Right lung (tissue), 5 donors: ENCODE measurements around the gene ANKMY1. TPM values are rescaled to one million over a fixed set of nuclear protein-coding genes. Genes with fewer than 3 reads are reported as not detected.
"Not testable (repeated sequence)": the region's sequence is repeated elsewhere in the genome, so short reads cannot be mapped to it uniquely, and the experiment has no call there.

Experiments
- DNase-seq, 2 donors: peaks; one replicate each; pipeline ENCODE4 v3.0.0-alpha.2; 2013
- polyA plus RNA-seq, 5 donors: library from polyadenylated mRNA; unstranded; fragments of 120-200 nt; gene quantifications; one replicate each; pipeline versions ENCODE4 v1.2.1 to v1.2.3, GENCODE V29; 2013; ENCODE audit warnings: inconsistent platforms in 1 of 5, low replicate concordance in 1 of 5; ENCODE audit not compliant: insufficient read length in 5 of 5, insufficient read depth in 1 of 5

The ANKMY1 gene
- polyA plus RNA-seq, 5 donors = 8.8 to 18.6 (median 14.7) TPM

DNA sequence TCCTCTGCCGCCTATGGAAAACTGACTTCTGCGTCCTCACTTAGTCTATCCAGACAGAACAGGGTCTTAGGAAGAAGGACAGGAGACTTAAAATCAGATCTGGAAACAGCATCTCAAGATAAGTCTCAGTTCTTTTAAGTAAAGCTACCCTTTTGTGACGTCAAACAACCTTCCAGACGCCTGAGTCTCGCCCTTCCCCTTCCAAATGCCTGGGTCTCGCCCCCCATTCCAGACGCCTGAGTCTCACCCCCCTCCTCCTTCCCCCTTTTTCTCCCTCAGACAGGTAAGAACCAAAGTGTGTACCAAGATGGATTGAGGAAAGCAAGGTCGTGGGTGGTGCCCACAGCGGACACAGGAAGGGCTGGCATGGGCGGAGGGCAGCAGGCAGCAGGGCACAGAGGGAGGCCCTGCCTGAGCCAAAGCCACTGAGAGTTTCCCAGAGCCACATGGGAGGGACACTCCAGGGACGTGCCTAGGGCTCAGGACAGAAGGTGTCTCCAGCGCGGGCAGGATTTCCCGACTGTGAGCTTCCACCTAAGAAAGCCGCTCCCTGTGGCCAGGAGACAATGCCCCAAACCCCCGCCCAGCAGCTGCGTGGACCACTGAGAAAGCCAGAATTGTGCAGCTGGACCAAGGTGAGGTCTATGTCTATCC is 51.3 kb downstream of the ANKMY1 start:
- no peak for DNase-seq

DNA sequence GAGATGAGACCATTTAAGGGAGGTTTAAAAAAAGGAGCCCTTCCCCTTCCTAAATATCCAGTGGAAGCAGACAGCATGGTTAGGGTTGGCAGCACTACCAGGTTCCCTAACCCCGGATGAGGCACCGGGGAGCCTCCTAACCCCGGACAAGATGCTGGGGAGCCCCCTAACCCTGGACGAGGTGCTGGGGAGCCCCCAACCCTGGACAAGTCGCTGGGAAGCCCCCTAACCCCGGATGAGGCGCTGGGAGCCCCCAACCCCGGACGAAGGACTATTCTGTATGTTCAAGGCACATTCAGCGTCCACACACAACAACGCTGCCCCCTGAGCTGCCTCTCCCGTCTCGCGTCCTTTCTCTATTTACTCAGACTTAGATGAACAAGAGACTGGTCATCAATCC is 51.9 kb downstream of the ANKMY1 start:
- no peak for DNase-seq

DNA sequence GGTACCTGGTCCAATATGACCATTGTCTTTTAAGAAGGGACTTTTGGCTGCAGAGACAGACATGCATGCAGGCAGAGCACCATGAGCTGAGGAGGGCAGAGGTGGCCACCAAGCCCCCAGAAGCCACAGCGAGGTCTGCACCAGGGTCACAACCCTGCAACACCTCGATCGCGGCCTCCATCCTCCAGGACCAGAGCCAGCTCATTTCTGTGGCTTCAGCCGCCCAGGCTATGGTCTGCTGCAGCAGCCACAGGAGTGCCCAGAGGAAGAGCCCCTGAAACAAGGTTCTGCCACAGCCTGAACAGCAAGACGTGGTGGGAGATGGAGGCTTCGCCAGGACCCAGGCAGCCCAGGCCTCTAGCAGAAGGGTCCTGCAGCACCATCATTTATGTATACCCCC is 53.9 kb downstream of the ANKMY1 start:
- no peak for DNase-seq

DNA sequence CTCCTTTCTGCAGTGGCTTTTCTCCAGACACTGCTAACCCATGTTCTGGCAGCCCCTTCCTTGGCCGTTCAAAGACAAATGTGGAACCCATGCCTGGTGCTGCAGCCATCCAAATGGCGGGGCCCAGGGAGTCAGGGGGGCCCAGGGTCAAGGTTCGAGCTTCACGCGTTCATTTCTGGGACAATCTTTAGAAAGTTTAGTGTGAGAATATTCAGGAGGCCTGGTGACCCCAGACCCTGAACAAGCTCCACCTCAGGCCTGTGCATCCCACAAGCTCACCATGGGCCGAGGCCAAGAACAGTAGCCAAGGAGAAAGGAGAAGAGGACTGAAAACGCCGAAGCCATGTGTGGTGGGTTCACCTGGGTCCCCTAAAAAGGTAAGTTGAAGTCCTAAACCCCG is 54.4 kb downstream of the ANKMY1 start:
- DNase-seq = no peak

DNA sequence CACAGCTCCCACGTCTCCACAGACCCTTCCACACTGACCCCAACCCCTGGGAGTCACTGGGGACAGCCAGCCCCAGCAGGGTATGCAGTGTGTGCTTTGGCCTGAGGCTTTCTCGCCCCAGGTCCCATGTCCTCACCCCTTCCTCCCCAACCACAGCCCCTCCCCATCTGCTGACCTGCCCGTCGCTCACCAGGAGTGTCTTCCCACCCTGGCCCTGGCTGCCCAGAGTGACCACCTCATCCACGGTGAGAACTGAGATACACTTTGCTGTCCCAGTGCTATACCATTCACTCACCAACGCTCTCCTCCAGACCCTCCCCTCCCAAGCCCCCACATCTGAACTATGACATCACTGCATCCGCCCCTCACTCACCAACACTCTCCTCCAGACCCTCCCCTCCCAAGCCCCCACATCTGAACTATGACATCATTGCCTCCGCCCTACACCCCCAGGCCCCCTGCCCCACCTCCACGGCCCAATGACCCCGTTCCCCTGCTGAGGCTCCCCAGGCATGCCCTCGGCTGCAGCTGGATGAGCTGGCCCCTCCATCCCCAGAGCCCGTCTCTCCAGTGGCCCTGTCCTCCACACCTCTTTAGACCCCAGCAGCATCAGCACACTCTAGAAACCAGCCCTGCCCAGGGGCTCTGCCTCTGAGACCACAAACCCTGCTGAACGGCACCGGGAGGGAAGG is 55.2 kb downstream of the ANKMY1 start:
- DNase-seq = no peak

DNA sequence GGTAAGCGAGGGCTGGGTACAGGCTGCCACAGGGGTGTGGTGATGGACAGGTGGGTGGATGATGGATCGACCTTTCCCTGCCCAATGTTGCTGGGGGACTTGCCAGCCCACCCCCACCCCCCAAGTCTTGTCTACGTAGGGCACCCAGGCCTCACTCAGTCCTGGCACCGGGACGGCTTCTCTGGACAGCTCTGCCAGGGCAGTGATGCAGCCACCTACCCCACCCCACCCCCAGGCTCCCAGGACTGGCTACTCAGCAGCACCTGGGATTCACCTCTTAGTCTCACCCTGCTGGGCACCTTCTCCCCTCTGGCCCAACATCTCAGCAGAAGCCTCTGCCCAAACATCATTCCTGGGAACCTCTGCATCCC is 55.7 kb downstream of the ANKMY1 start:
- DNase-seq = no peak

DNA sequence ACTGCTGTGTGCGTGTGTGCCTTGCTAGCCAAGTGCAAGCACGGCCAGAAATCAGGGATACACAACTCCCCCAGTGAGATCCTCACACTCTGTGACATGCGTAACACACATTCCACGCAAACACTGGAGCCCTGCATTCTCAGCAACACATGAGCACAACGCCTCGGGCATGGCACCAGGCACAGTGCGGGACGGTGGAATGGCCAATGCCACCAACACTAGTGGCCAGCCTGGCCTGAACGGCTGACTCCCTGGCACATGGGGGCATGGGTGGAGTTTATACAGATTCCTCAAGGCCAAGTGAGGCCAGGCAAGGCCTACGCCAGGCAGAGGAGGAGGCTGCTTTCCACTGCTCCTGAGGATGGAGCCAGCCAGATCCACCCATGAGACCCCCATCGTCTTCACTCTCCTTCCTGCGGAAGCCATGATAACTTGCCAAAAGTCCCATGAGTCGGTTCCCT is 56.2 kb downstream of the ANKMY1 start:
- DNase-seq = no peak

DNA sequence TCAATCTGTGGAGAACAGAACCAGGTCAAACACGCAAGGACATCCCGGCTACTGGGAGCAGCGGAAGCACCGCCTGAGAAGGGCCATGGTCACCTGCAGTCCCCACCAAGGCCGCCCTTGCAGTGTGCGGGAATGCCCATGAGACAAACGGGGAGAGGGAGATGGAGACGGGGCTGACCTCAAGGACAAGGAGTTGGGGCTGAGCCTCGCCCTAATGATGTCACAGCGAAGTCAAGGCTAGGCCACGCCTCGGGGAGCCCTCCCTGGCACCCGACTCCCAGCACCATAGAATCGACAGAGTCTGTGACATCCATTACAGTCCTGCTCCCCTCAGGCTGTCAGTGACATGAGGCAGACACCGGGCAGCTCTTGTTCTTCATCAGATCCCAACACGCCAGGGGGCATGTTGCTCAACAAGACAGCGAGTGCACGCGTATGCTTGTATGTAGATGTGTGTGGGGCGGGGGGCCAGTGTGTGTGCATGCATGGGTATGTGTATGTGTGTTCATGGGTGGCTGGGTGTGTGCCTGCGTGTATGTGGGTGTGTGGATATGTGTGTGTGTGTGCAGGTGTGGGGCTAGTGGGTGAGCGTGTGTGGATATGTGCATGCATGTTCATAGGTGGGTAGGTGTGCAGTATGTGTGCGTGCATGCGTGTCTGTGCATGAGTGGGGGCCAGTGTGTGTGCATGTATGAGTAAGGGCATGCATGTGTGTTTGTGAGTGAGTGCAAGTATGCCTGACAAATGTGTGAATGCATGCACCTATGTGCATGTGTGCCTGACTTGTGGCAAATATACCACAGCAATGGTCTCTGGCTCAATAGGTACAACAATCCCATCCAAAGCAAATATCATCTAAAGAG is 57.0 kb downstream of the ANKMY1 start:
- DNase-seq = no peak

DNA sequence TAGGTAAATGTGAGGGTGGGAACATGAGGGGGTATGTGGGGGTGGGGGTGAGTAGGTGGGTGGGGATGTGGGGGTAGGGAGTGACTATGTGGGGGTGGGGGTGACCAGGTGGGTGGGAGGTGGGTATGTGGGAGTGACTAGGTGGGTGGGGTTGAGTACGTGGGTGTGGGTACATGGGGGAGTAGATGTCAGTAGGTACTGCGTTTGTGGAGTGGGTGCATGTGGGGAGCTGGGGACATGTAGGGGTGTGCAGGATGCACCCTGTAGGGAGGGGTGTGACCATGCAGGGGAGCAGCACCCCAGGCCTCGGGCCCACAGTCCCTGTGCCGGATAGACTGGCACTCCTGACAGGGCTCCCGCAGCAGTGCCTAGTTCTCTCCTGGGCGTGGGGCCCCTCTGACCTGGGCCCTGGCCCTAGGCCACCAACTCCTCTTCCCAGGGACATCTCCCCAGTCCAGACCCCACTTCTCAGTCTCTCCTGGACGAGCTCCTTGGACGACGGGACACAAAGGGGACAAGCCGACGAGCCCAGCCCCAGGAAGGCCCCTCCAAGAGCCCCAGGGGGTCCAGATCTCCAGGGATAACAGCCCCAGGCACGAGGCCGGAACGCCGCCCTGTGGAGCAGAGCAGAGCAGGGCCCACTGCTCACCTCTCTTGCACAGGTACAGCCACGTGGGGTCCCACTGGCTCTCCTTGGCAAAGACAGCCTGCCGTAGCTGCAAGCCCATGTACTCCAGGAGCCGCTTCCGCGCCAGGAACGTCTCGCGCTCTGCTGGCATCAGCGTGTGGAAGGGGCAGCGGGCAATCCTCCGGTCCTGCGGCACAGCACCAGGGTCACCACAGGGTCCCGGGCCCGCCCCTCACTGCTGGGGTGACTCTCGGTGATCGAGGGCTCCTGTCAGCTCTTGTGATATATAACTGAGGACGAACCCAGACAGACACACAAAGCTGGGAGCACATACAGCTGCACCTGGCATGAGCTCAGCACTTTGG is 58.2 kb downstream of the ANKMY1 start:
- no peak for DNase-seq

DNA sequence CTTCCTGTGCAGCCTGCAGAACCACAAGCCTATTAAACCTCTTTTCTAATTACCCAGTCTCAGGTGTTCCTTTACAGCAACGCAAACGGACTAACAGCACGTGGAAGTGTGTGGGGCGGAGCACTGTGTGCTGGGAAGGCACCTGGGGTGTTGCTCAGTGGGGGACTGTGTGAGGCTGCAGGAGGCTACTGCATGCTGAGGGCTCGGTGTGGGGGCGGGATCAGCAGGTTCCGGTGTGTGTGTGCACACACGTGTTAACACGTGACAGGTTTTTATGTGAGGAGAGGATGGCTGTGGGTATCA is 58.9 kb downstream of the ANKMY1 start:
- no peak for DNase-seq

DNA sequence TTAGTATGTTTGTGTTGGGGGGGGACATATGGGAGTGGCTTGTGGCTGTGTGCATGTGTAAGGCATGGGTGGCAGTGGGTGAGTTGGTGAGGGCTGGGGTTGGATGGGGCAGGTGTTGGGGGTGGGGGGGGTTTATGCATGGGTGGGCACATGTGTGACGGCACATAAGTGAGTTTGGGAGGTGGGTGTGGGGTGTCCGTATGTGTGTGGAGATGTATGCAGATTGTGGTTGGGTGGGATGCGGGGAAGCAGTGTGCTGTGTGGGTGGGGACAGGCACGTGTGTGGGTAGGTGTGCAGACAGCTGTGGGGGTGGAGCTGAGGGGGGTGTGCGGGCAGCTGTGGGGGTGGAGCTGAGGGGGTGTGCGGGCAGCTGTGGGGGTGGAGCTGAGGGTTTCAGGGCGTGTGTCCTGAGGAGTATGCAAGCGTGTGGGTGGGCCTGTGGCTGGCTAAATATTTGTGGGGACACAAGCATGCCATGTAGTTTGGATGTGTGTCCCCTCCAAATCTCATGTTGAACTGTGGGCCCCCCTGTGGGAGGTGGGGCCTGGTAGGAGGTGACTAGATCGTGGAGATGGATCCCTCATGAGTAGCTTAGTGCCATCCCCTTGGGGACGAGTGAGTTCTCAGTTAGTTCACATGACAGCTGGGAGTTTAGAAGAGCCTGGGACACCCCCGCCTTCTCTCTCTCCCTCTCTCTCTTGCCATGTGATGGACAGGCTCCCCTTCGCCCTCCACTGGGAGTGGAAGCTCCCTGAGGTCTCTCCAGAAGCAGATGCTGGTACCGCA is 59.4 kb downstream of the ANKMY1 start:
- no peak for DNase-seq

DNA sequence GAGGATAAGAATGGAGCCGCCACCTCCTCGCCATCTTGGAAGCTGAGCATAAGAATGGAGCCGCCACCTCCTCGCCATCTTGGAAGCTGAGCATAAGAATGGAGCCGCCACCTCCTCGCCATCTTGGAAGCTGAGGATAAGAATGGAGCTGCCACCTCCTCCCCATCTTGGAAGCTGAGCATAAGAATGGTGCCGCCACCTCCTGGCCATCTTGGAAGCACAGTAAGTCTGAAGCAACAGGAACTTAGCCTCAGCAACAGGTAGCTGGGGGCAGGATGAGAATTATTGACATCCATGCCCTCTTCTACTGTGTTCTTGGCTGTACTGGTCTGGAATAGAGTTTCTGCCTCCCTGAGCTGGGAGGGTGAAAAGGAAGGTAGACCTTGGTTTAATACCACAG is 60.7 kb downstream of the ANKMY1 start:
- DNase-seq = not testable (repeated sequence)

DNA sequence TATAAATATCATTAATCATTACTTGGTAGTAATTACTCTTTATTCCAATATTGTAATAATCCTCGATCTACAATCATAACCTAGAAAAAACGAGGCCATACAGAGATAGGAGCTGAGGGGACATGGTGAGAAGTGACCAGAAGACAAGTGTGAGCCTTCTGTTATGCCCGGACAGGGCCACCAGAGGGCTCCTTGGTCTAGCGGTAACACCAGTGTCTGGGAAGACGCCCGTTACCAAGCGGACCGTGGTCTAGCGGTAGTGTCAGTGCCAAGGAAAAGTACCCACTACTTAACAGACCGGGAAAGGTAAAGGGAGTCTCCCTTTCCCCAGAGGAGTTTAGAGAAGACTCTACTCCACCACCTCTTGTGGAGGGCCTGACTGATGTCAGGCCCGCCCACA is 62.8 kb downstream of the ANKMY1 start:
- not testable (repeated sequence) for DNase-seq

DNA sequence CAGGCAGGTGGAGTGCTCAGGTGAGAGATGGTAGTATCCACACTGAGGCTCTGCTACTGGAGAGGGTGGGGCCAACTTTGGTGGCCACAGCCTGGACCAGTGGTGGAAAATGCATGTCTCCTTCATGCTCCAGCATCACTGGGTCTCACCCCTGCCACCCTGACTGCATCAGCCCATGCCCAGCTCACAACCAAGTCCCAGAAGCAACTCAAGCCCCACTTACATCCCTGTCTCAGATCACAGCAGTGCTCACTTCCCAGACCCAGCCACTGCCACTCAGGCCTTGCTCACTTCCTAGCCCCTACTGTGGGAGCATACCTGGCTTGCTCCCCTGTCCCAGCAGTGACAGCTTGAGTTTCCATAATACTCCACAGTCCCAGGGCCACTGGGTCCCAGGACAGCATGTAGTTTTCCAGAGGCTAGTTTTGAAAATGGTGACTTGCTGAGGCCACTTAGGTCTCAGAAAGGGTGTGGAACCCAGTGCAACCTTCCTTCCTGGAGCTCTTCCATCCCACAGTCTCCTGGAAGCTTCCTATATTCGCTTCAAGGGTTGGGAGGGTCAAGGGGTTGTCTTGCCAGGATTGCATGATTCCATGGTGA is 63.5 kb downstream of the ANKMY1 start:
- DNase-seq = no peak

DNA sequence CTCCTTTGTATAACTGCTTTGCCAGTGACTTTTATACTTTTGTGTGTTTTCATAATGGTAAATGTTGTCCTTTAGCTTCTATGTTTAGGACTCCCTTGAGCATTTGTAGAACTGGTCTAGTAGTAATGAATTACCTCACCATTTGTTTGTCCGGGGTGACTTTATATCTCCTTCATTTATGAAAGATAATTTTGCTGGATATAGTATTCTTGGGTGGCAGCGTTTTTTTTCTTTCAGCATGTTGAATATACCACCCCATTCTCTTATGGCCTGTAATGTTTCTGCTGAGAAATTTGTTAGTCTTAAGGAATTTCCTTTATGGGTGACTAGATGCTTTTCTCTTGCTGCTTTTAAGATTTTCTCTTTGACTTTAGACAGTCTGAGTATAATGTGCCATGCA is 66.3 kb downstream of the ANKMY1 start:
- no peak for DNase-seq

DNA sequence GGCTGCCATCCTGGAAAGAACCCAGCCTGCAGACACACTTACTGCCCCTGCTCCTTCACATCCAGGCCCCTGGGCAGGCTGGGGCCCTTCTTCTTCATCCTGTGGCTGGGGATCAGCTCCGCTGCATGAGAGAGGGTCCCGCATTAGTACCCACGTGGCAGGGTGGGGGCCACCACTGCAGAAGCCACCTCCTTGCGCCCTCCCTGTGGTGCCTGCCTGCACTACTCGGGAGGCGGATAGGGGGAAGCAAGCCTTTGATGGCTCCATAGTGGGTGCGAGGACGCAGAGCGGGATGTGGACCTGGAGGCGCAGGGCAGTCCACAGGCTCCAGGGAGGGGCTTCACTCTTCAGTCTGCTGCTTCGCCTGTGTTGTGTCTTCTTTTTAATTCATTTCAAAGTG is 75.6 kb downstream of the ANKMY1 start:
- DNase-seq = no peak

DNA sequence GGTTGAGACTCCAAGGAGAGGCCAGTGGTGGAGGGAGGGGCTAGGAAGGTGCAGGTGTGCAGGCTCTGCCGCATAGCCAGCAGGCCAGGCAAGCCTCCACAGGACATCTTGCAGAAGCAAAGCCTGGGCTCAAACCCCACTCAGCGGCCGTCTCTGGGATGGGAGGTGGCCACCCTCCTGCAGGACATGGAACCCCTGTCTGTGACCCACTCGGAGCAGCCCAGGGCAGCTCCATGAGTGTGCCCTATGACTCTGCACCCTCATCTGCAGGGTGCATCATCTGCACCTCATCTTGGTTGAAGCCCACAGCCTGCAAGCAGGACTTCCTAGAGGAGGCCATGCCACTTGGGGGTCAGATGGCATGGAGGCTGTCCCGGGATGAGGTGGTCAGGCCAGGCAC is 76.1 kb downstream of the ANKMY1 start:
- DNase-seq = no peak

DNA sequence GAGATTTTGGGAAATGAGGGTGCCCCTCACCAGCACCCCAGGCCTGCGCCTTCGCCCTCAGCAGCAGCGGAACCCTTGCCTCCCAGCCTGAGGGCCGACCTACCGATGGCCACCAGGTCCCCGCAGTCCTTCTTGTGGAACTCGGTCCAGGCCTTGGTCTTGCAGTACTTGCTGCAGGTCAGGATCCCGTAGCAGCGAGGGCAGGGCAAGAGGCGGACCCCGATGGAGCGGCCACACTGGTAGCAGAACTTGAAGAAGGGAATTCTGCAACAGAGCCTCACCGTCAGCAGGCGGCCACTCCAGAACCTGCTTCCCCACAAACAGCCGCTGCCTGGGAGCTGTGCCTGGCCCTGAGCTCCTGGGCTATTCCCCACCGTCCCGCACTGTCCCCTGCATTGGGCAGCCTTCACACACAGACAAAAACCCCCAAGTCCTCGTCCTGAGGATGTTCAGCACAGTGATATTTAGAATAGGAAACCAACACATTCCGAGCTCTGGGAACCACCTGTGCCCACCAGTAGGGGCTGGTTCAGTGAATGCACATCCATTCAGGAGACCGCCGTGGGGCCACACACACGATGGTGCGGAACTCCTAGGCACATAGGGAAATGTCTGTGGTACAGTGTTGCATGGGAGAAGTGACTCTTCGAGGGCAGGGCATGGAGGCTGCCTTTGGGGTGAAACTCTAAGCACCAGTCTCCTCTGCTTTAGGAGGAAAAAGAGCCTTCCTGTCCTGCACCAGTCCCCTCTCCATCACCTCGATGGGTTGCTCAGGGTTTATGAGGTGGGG is 76.8 kb downstream of the ANKMY1 start:
- no peak for DNase-seq

DNA sequence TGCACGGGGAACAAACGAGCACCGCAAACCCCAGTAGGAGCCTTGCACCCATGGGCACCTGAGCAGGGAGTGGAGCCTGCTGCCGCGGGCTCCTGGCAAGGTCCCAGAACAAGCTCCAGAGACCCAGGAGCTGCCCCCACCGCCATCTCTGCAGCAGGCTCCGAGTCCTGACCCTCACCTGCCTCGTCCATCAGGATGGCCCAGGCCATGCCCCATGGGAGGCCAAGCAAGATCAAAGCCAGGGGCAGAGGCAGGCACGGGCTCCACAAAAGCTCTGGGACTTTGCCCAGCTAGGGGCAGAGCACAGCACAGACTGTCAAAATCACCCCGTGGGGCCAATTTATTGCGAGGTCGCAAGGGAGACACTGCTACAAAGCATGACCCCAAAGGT is 78.7 kb downstream of the ANKMY1 start:
- DNase-seq = no peak
